Measurements from ENCODE around the gene SMPD4.
"Not testable (repeated sequence)": the region's sequence is repeated elsewhere in the genome, so short reads cannot be mapped to it uniquely, and the experiment has no call there.

Gene SMPD4

DNA sequence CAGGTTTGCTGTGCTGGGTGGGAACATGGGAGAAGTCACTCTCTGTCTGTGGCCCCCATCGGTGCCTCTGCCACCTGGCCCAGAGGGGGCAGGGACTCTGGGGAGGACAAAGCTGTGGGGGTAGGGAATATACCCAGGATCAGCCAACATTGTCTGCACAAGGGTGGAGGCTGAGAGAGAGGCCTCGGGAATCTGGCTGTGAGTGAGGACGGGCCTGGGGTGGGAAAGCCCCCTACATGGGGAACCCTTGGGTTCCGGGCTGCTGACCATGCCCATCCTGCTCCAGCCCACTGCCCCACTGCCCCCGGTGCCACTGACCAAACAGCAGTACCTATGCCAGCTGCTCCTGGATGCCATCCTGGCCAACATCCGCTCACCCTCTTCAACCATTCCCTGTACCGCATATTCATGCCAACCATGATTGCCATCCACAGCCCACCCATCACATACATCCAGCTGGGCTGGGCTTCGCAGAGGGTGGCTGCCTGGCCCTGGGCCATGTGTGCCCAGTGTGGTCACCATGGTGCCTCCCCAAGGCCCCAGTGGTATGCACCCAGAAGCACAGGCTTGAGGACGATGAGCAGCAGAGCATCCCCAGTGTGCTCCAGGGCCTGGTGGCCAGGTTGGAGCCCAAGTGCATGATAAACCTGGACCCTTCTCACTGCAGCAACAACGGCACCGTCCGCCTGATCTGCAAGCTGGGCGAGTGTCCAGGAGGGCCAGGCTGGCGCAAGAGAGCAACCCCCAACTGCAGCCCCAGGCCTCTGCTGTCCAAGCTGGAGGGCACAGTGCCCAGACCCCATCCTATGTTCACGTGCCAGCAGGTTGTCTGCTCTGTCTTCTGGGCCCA lies 45.5 kb downstream of the SMPD4 start:
- no peaks in the 10 kb centered on the region for H3K27me3 ChIP-seq (ENCODE audit: insufficient read depth, low read length)
- no peak overlapping the region for H3K27ac ChIP-seq (ENCODE audit: low read depth, low read length)
- H3K4me1 ChIP-seq (ENCODE audit: insufficient read depth, low read length) = no peaks in the 10 kb centered on the region
- H3K36me3 ChIP-seq (ENCODE audit: insufficient read depth, low read length) = no peaks in the 10 kb centered on the region
- no peak overlapping the region for H3K9ac ChIP-seq (ENCODE audit: low read depth, low read length)
- no peaks in the 10 kb centered on the region for H3K9me3 ChIP-seq (ENCODE audit: insufficient read depth, low read depth, low read length)
- H3K4me3 ChIP-seq (ENCODE audit: low read length) = no peak overlapping the region
- 96% methylated on average over 15 of the region's 15 CpGs for WGBS

DNA sequence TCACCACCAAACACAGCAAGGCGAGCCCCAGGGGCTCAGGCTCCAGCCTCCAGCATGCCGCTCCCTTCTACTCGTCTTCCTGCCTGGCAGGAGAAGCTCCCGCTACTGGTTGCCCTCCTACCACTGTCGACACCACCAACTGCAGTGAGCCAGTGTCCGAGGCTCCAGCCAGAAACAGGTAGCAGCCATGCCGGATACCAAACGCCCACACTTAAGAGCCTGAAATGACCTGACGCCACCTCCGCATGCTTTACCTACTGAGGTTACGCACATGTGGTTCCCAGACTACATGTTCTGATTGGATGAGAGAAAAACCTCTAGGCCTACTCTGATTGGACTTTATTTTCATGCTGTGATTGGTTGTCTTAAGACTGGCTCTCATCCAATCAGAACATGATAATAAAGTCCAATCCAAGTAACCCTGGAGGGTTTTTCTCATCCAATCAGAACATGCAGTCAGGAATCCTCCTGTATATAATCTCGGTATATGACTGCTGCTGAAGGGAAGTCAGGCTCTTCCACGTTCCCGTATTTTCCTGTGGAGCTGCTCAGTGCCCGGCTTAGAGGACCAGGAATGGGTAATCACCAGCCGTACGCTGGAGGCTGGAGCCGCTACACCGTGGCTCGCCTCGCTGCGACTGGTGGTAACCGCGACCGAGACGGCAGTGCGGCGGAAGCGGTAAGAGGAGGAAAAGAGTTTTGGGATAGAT lies 52.1 kb downstream of the SMPD4 start, which contains the start of gene POTEF:
POTEF (minus strand) TSS at position 103 of the 710 bp plus-strand sequence. CDS start 8,707 bp downstream, outside the sequence.
- not testable (repeated sequence) for H3K9ac ChIP-seq (ENCODE audit: low read depth, low read length); H3K27ac ChIP-seq (ENCODE audit: low read depth, low read length); H3K36me3 ChIP-seq (ENCODE audit: insufficient read depth, low read length); H3K27me3 ChIP-seq (ENCODE audit: insufficient read depth, low read length); H3K4me1 ChIP-seq (ENCODE audit: insufficient read depth, low read length); H3K9me3 ChIP-seq (ENCODE audit: insufficient read depth, low read depth, low read length)
- 96% methylated on average over 17 of the region's 29 CpGs for WGBS
- peak within 1 kb of the TSS; percentile 30; the same call in 1 of the 2 replicates for H3K4me3 ChIP-seq (ENCODE audit: low read length)

DNA sequence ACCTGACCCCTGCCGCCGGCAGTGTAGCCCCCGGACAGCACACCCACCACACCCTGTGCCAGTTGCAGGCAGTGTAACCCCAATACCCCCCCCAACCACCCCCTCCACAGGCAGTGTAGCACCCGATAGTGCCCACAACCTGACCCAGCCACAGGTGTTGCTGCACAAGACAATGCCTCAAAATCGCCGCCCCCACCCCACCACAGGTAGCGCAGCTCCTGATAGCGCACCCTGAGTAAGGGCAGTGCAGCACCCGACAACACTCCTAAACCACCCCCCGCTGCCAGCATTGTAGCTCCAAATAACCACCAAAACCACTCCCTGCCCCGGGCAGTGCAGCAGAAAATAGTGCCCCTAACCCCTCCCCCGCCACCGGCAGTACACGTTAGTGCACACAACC lies 52.9 kb downstream of the SMPD4 start:
- H3K36me3 ChIP-seq (ENCODE audit: insufficient read depth, low read length); H3K4me3 ChIP-seq (ENCODE audit: low read length); H3K27ac ChIP-seq (ENCODE audit: low read depth, low read length); H3K27me3 ChIP-seq (ENCODE audit: insufficient read depth, low read length); H3K4me1 ChIP-seq (ENCODE audit: insufficient read depth, low read length); H3K9ac ChIP-seq (ENCODE audit: low read depth, low read length); H3K9me3 ChIP-seq (ENCODE audit: insufficient read depth, low read depth, low read length): not testable (repeated sequence)
- 95% methylated on average over 14 of the region's 14 CpGs for WGBS

DNA sequence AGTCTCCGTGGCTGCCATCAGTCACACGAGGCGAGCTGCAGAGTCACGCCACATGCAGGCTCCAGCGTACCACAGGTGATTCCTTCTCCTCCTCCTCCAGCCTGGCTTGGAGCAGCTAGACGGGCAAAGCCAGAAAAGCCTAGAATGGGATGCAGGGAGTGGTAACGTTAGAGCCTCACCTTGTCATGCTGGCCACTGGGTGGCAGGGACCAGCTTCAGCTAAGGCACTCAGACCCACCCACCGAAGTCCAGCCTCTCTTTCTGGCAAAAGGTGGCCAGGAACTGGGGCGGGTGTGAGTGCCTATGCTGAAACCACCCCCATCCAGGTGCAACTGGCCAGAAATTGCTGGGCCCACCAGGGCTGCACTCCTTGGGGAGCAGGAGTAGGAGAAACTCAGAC lies 53.7 kb downstream of the SMPD4 start:
- H3K36me3 ChIP-seq (ENCODE audit: insufficient read depth, low read length); H3K4me3 ChIP-seq (ENCODE audit: low read length); H3K4me1 ChIP-seq (ENCODE audit: insufficient read depth, low read length); H3K9ac ChIP-seq (ENCODE audit: low read depth, low read length); H3K9me3 ChIP-seq (ENCODE audit: insufficient read depth, low read depth, low read length); H3K27me3 ChIP-seq (ENCODE audit: insufficient read depth, low read length); H3K27ac ChIP-seq (ENCODE audit: low read depth, low read length): not testable (repeated sequence)
- WGBS = no CpG with 5 or more reads among the region's 9 CpGs

DNA sequence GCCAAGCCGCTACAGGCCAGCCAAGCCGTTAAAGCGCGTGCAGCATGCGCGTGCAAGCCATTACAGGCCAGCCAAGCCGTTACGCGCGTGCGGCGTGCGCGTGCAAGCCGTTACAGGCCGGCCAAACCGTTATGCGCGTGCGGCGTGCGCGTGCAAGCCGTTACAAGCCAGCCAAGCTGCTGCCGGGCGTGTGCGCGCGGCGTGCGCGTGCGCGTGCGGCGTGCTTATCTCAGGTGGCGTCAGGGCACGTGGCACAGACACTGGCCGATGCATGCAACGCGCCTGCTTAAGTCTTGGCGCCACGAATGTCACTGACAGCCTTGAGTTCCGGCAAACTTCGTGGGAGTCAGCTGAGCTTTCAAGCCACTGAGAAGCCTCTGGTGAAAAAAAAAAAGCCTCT lies 60.5 kb downstream of the SMPD4 start:
- H3K36me3 ChIP-seq (ENCODE audit: insufficient read depth, low read length); H3K9me3 ChIP-seq (ENCODE audit: insufficient read depth, low read depth, low read length); H3K4me1 ChIP-seq (ENCODE audit: insufficient read depth, low read length); H3K4me3 ChIP-seq (ENCODE audit: low read length); H3K27ac ChIP-seq (ENCODE audit: low read depth, low read length); H3K27me3 ChIP-seq (ENCODE audit: insufficient read depth, low read length); H3K9ac ChIP-seq (ENCODE audit: low read depth, low read length): not testable (repeated sequence)
- 95% methylated on average over 35 of the region's 45 CpGs for WGBS

DNA sequence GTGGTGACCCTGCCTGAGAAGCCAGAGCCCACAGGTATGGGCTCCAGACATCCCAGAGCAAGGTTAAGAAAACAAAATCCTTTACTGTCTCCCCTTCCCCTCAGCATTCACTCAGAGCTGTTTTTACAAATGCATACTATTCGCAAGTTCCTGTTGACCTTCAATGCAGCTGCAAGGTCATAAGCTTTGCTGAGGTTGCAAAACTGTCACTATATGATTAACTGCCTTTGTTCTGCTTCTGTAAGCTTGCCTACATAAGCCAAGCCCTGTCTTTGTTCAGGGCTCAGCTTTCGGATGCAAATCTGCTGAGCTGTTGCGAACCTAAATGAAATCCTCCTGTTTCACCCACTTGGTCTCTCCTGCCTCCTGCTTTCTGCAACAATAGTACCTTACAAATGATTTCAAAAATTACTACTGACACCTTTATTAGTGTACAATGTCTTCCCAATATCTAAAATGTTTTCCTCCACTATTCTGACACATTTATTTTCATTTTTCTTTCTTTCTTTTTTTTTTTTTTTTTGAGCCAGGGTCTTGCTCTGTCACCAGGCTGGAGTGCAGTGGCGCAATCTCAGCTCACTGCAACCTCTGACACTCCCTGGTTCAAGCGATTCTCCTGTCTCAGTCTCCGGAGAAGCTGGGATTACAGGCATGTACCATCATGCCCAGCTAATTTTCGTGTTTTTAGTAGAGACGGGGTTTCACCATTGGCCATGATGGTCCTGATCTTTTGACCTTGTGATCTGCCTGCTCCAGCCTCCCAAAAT lies 78.6 kb downstream of the SMPD4 start:
- H3K9me3 ChIP-seq (ENCODE audit: insufficient read depth, low read depth, low read length); H3K4me3 ChIP-seq (ENCODE audit: low read length); H3K4me1 ChIP-seq (ENCODE audit: insufficient read depth, low read length); H3K36me3 ChIP-seq (ENCODE audit: insufficient read depth, low read length); H3K27me3 ChIP-seq (ENCODE audit: insufficient read depth, low read length); H3K27ac ChIP-seq (ENCODE audit: low read depth, low read length); H3K9ac ChIP-seq (ENCODE audit: low read depth, low read length): not testable (repeated sequence)
- WGBS = 43% methylated on average over 5 of the region's 8 CpGs
